Esophagus muscularis mucosa (tissue), 3 donors: ENCODE data around the gene TRIM45.

ENCODE experiments used
- EP300 ChIP-seq: sonication (generic); formaldehyde crosslinking; IDR thresholded peaks from one replicate; pipeline ENCODE4 v1.6.1; 2017; ENCODE audit warnings: antibody characterized with exemption
- TF ChIP-seq, protein P1 (sequence below), 3 experiments: fragments of 200-600 bp in 2 of 3; fragments of 450-650 bp in 1 of 3; sonication (generic) in 2 of 3; IDR thresholded peaks; one replicate each; pipeline ENCODE4 v1.5.1; 2017 to 2019; ENCODE audit warnings: antibody characterized with exemption in 3 of 3, mild to moderate bottlenecking in 2 of 3, moderate library complexity in 1 of 3

DNA sequence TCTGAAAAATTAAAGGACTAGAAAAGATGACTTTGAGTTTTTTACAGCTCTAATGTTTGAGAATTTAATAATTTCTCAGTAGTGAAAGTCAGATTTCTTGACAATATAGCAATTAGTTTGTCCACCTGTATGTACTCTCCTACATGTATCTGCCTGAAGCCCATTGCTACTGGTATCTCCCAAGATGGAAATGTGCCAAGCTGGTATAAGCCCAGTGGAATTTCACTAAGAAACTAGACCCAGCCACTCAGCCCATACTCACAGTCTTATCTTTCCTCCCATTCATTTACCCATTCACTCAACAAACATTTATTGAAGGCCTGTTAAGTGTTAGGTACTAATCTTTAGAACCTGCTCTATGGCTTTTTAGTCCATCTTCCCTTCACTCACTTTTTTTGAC lies 21.6 kb upstream of the TRIM45 start:
- TF ChIP-seq, protein P1, sequence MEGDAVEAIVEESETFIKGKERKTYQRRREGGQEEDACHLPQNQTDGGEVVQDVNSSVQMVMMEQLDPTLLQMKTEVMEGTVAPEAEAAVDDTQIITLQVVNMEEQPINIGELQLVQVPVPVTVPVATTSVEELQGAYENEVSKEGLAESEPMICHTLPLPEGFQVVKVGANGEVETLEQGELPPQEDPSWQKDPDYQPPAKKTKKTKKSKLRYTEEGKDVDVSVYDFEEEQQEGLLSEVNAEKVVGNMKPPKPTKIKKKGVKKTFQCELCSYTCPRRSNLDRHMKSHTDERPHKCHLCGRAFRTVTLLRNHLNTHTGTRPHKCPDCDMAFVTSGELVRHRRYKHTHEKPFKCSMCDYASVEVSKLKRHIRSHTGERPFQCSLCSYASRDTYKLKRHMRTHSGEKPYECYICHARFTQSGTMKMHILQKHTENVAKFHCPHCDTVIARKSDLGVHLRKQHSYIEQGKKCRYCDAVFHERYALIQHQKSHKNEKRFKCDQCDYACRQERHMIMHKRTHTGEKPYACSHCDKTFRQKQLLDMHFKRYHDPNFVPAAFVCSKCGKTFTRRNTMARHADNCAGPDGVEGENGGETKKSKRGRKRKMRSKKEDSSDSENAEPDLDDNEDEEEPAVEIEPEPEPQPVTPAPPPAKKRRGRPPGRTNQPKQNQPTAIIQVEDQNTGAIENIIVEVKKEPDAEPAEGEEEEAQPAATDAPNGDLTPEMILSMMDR (IDR thresholded peaks at IDR 0.05) = no peak
- no peak for TF ChIP-seq EP300
